Loucy (cell line): ENCODE results near the gene PIWIL1.

ENCODE experiments used
- CTCF ChIP-seq: fragments of 200-600 bp; sonication (generic); conservative IDR thresholded peaks from 2 replicates; pipeline ENCODE4 v1.5.1; 2014; ENCODE audit warnings: mild to moderate bottlenecking, antibody characterized with exemption, low read length
- EZH2phosphoT487 ChIP-seq: fragments of 200-600 bp; IDR thresholded peaks from 2 replicates; pipeline ENCODE4 v1.6.1; 2018; ENCODE audit warnings: antibody characterized with exemption, mild to moderate bottlenecking, moderate library complexity, borderline replicate concordance

GRCh38 chr12:130337488-130338303, at the start of gene PIWIL1:
- TF ChIP-seq CTCF (no peak), EZH2phosphoT487 (no peak)
